ENCODE measurements around the gene FBXL7.

The FBXL7 gene

GRCh38 chr5:15904899-15905830 lies 405.2 kb downstream of the FBXL7 start:
- DNase-seq = no peak

GRCh38 chr5:15914638-15915037 lies 414.7 kb downstream of the FBXL7 start:
- DNase-seq = no peak

- DNase-seq = no peak
These were observed 426.6 kb downstream of the FBXL7 start for GRCh38 chr5:15926586-15926985.

GRCh38 chr5:15927710-15928380 lies 427.9 kb downstream of the FBXL7 start:
- no peak for DNase-seq

GRCh38 chr5:15929611-15930263 lies 429.8 kb downstream of the FBXL7 start:
- DNase-seq = no peak

- no peak for DNase-seq
These were observed 432.1 kb downstream of the FBXL7 start for GRCh38 chr5:15932066-15932465.

- no peak for DNase-seq
These were observed 433.6 kb downstream of the FBXL7 start for GRCh38 chr5:15933259-15934207.

GRCh38 chr5:15936505-15937245 lies 436.7 kb downstream of the FBXL7 start:
- no peak for DNase-seq

GRCh38 chr5:15937708-15938107 lies 437.7 kb downstream of the FBXL7 start:
- no peak for DNase-seq

GRCh38 chr5:15938186-15938585 lies 438.2 kb downstream of the FBXL7 start:
- no peak for DNase-seq

- DNase-seq = no peak
These were observed 439.0 kb downstream of the FBXL7 start for GRCh38 chr5:15938961-15939360.

GRCh38 chr5:15940905-15941304 lies 440.9 kb downstream of the FBXL7 start:
- no peak for DNase-seq

- no peak for DNase-seq
These were observed 443.5 kb downstream of the FBXL7 start for GRCh38 chr5:15943487-15943886.

GRCh38 chr5:15946026-15946425 lies 446.0 kb downstream of the FBXL7 start:
- no peak for DNase-seq

GRCh38 chr5:15948190-15948589 lies 448.2 kb downstream of the FBXL7 start:
- DNase-seq = no peak

GRCh38 chr5:15951126-15951525 lies 451.1 kb downstream of the FBXL7 start:
- no peak for DNase-seq

GRCh38 chr5:15951550-15951949 lies 451.6 kb downstream of the FBXL7 start:
- DNase-seq = no peak

GRCh38 chr5:15956622-15957021 lies 456.6 kb downstream of the FBXL7 start:
- no peak for DNase-seq

GRCh38 chr5:15957124-15957523 lies 457.1 kb downstream of the FBXL7 start:
- no peak for DNase-seq

- no peak for DNase-seq
These were observed 459.6 kb downstream of the FBXL7 start for GRCh38 chr5:15959370-15960164.
